HEK293 (cell line): Measurements from ENCODE around the gene TP73.
A peak's percentile ranks its signal among the peaks of the same experiment; 100 is the strongest.

ENCODE experiments used
- CTCF ChIA-PET: fragments of 350-600 bp; formaldehyde crosslinking; extraction: SDS; loops from one replicate; lab custom pipeline; 2021; ENCODE audit warnings: antibody characterized with exemption; lab: Yijun Ruan, JAX
- POLR2A ChIA-PET: fragments of 300-600 bp; formaldehyde crosslinking; extraction: SDS; loops from one replicate; lab custom pipeline; 2020; ENCODE audit warnings: antibody characterized with exemption, inconsistent platforms; lab: Yijun Ruan, JAX
- H3K27ac ChIP-seq: fragments of 200-500 bp; sonication (Bioruptor generic); 2 replicates; pipeline ENCODE4 v1.5.1; 2014; ENCODE audit warnings: low read depth, low read length, control low read depth, inconsistent platforms; ENCODE audit errors: extremely low read depth
- H3K36me3 ChIP-seq, 2 experiments: fragments of 200-500 bp in 1 of 2; sonication (Bioruptor generic) in 1 of 2; 1 replicate in 1 of 2; 2 replicates in 1 of 2; pipeline ENCODE4 v1.5.1; 2014 to 2017; ENCODE audit warnings: inconsistent platforms in 2 of 2, low read length in 2 of 2; ENCODE audit not compliant: control insufficient read depth in 2 of 2, insufficient read depth in 1 of 2
- H3K4me1 ChIP-seq: fragments of 200-500 bp; sonication (Bioruptor generic); 2 replicates; pipeline ENCODE4 v1.5.1; 2014; ENCODE audit warnings: mild to moderate bottlenecking, low read length, inconsistent platforms; ENCODE audit not compliant: control insufficient read depth, insufficient read depth
- H3K4me3 ChIP-seq: 2 replicates; pipeline ENCODE4 v1.5.1; 2011; ENCODE audit warnings: low read depth, mild to moderate bottlenecking, control low read depth, low read length, moderate library complexity
- H3K9me3 ChIP-seq: fragments of 200-500 bp; sonication (Bioruptor generic); 2 replicates; pipeline ENCODE4 v1.5.1; 2014; ENCODE audit warnings: low read depth, low read length, inconsistent platforms; ENCODE audit not compliant: control insufficient read depth, insufficient read depth
- BCL11A ChIP-seq: fragments of 450-650 bp; formaldehyde crosslinking; IDR thresholded peaks from 2 replicates; pipeline ENCODE4 v1.5.1; 2016; ENCODE audit warnings: low read depth, missing biosample characterization, missing genetic modification characterization
- GLIS1 ChIP-seq: fragments of 450-650 bp; formaldehyde crosslinking; IDR thresholded peaks from 2 replicates; pipeline ENCODE4 v1.5.1; 2016; ENCODE audit warnings: missing biosample characterization, missing genetic modification characterization
- KLF1 ChIP-seq: fragments of 450-650 bp; formaldehyde crosslinking; IDR thresholded peaks from 2 replicates; pipeline ENCODE4 v1.5.1; 2016; ENCODE audit warnings: missing biosample characterization, missing genetic modification characterization
- OSR2 ChIP-seq: fragments of 450-650 bp; formaldehyde crosslinking; IDR thresholded peaks from 2 replicates; pipeline ENCODE4 v1.5.1; 2016; ENCODE audit warnings: missing biosample characterization, missing genetic modification characterization
- SCRT1 ChIP-seq: fragments of 450-650 bp; formaldehyde crosslinking; IDR thresholded peaks from 2 replicates; pipeline ENCODE4 v1.5.1; 2016; ENCODE audit warnings: missing biosample characterization, missing genetic modification characterization, borderline replicate concordance
- SCRT2 ChIP-seq: fragments of 450-650 bp; formaldehyde crosslinking; IDR thresholded peaks from 2 replicates; pipeline ENCODE4 v1.5.1; 2016; ENCODE audit warnings: missing biosample characterization, missing genetic modification characterization
- ZBTB1 ChIP-seq: fragments of 450-650 bp; formaldehyde crosslinking; IDR thresholded peaks from 2 replicates; pipeline ENCODE4 v1.5.1; 2016; ENCODE audit warnings: missing biosample characterization, missing genetic modification characterization
- ZBTB20 ChIP-seq: fragments of 450-650 bp; formaldehyde crosslinking; IDR thresholded peaks from 2 replicates; pipeline ENCODE4 v1.5.1; 2016; ENCODE audit warnings: missing biosample characterization, missing genetic modification characterization
- ZBTB8A ChIP-seq: fragments of 450-650 bp; formaldehyde crosslinking; IDR thresholded peaks from 2 replicates; pipeline ENCODE4 v1.5.1; 2016; ENCODE audit warnings: missing biosample characterization, missing genetic modification characterization
- ZIC2 ChIP-seq: fragments of 450-650 bp; formaldehyde crosslinking; IDR thresholded peaks from 2 replicates; pipeline ENCODE4 v1.5.1; 2016; ENCODE audit warnings: missing biosample characterization, missing genetic modification characterization
- ZNF10 ChIP-seq: fragments of 450-650 bp; formaldehyde crosslinking; IDR thresholded peaks from 2 replicates; pipeline ENCODE4 v1.5.1; 2017; ENCODE audit warnings: missing biosample characterization, missing genetic modification characterization
- ZNF341 ChIP-seq: fragments of 450-650 bp; formaldehyde crosslinking; IDR thresholded peaks from 2 replicates; pipeline ENCODE4; 2016; ENCODE audit warnings: low read depth, missing biosample characterization, missing genetic modification characterization
- ZNF423 ChIP-seq: fragments of 450-650 bp; formaldehyde crosslinking; IDR thresholded peaks from 2 replicates; pipeline ENCODE4 v1.5.1; 2016; ENCODE audit warnings: missing biosample characterization, missing genetic modification characterization
- TF ChIP-seq, protein P1 (sequence below): fragments of 450-650 bp; formaldehyde crosslinking; IDR thresholded peaks from 2 replicates; pipeline ENCODE4 v1.5.1; 2016; ENCODE audit warnings: missing biosample characterization, missing genetic modification characterization
- TF ChIP-seq, protein P2 (sequence below): fragments of 450-650 bp; formaldehyde crosslinking; IDR thresholded peaks from 2 replicates; pipeline ENCODE4 v1.5.1; 2017; ENCODE audit warnings: missing biosample characterization, missing genetic modification characterization
- TF ChIP-seq, protein P3 (sequence below): fragments of 450-650 bp; formaldehyde crosslinking; IDR thresholded peaks from 2 replicates; pipeline ENCODE4 v1.5.1; 2016; ENCODE audit warnings: missing biosample characterization, missing genetic modification characterization
- TF ChIP-seq, protein P4 (sequence below): fragments of 450-650 bp; formaldehyde crosslinking; conservative IDR thresholded peaks from 2 replicates; pipeline ENCODE4 v1.5.1; 2016; ENCODE audit warnings: low read depth, missing biosample characterization, missing genetic modification characterization
- TF ChIP-seq, protein P5 (sequence below): fragments of 450-650 bp; formaldehyde crosslinking; IDR thresholded peaks from 2 replicates; pipeline ENCODE4 v1.5.1; 2016; ENCODE audit warnings: missing biosample characterization, missing genetic modification characterization

TP73 gene

DNA sequence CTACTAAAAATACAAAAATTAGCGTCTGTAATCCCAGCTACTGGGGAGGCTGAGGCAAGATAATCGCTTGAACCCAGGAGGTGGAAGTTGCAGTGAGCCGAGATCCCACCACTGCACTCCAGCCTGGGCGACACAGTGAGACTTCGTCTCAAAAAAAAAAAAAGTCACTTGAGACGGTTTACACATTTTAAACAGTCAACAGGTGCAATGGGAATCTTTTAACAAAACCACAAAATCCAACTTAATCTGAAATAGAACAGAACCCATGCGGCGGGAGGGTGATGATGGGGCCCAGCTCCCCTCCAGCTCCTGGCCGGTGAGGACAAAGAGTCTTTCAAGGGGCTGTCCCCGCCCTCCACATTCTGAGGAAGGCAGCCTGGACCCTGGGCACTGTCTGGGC lies 48.3 kb downstream of the TP73 start:
- 0 out of 2 replicates have a peak, but pooled peaks cover 2% of the 10 kb centered on the region for H3K4me1 ChIP-seq
- ChIA-PET CTCF (no interaction called here), POLR2A (no interaction called here)
- TF ChIP-seq BCL11A (tag by site-specific recombination), result no peak
- TF ChIP-seq SCRT1 (tag by site-specific recombination), result peak; percentile 82; the same call in 1 of the 2 replicates
- TF ChIP-seq SCRT2 (tag by site-specific recombination), result peak; percentile 88
- no peak overlapping the region for H3K27ac ChIP-seq
- H3K9me3 ChIP-seq, result no peaks in the 10 kb centered on the region
- H3K4me3 ChIP-seq, result no peak overlapping the region
- H3K36me3 ChIP-seq, result peaks cover 0 to 8% of the 10 kb centered on the region in 2 experiments; a peak in 1 of 3 replicates

DNA sequence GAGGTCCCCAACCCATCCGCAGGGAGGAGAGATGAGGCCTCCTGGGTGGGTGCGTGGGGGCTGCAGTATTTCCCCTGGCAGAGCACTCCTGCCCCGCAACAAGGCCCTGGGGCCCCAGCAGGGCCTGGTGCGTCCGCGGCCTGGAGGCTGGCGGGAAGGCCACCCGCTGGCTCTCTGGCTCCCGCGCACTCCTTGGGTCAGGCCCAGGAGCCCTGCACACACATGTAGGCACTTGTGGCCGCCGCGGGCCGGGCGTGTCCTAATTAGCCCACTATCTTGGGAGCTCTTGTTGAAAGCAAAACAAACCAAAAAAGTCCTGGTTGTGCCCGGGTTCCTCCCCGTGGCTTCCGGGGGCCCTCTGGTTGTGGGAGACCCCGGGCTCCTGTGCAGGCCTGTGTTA lies 50.2 kb downstream of the TP73 start:
- Histone ChIP-seq H3K9me3 (no peaks in the 10 kb centered on the region), H3K36me3 (peaks cover 0 to 13% of the 10 kb centered on the region in 2 experiments; a peak in 1 of 3 replicates), H3K4me3 (no peak overlapping the region), H3K27ac (peak overlapping the region; percentile 37; the same call in 1 of the 2 replicates), H3K4me1 (0 out of 2 replicates have a peak, but pooled peaks cover 2% of the 10 kb centered on the region)
- TF ChIP-seq, protein P1, sequence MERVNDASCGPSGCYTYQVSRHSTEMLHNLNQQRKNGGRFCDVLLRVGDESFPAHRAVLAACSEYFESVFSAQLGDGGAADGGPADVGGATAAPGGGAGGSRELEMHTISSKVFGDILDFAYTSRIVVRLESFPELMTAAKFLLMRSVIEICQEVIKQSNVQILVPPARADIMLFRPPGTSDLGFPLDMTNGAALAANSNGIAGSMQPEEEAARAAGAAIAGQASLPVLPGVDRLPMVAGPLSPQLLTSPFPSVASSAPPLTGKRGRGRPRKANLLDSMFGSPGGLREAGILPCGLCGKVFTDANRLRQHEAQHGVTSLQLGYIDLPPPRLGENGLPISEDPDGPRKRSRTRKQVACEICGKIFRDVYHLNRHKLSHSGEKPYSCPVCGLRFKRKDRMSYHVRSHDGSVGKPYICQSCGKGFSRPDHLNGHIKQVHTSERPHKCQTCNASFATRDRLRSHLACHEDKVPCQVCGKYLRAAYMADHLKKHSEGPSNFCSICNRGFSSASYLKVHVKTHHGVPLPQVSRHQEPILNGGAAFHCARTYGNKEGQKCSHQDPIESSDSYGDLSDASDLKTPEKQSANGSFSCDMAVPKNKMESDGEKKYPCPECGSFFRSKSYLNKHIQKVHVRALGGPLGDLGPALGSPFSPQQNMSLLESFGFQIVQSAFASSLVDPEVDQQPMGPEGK (tag by site-specific recombination), result 0 out of 2 replicates have a peak, but pooled peaks have one; percentile 34
- TF ChIP-seq ZIC2 (tag by site-specific recombination), result peak; percentile 88
- no peak for TF ChIP-seq ZNF341 (tag by site-specific recombination)
- TF ChIP-seq, protein P2, sequence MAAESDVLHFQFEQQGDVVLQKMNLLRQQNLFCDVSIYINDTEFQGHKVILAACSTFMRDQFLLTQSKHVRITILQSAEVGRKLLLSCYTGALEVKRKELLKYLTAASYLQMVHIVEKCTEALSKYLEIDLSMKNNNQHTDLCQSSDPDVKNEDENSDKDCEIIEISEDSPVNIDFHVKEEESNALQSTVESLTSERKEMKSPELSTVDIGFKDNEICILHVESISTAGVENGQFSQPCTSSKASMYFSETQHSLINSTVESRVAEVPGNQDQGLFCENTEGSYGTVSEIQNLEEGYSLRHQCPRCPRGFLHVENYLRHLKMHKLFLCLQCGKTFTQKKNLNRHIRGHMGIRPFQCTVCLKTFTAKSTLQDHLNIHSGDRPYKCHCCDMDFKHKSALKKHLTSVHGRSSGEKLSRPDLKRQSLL (tag by site-specific recombination), result peak; percentile 79; the same call in 1 of the 2 replicates
- TF ChIP-seq, protein P3, sequence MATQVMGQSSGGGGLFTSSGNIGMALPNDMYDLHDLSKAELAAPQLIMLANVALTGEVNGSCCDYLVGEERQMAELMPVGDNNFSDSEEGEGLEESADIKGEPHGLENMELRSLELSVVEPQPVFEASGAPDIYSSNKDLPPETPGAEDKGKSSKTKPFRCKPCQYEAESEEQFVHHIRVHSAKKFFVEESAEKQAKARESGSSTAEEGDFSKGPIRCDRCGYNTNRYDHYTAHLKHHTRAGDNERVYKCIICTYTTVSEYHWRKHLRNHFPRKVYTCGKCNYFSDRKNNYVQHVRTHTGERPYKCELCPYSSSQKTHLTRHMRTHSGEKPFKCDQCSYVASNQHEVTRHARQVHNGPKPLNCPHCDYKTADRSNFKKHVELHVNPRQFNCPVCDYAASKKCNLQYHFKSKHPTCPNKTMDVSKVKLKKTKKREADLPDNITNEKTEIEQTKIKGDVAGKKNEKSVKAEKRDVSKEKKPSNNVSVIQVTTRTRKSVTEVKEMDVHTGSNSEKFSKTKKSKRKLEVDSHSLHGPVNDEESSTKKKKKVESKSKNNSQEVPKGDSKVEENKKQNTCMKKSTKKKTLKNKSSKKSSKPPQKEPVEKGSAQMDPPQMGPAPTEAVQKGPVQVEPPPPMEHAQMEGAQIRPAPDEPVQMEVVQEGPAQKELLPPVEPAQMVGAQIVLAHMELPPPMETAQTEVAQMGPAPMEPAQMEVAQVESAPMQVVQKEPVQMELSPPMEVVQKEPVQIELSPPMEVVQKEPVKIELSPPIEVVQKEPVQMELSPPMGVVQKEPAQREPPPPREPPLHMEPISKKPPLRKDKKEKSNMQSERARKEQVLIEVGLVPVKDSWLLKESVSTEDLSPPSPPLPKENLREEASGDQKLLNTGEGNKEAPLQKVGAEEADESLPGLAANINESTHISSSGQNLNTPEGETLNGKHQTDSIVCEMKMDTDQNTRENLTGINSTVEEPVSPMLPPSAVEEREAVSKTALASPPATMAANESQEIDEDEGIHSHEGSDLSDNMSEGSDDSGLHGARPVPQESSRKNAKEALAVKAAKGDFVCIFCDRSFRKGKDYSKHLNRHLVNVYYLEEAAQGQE (tag by site-specific recombination), result no peak
- no peak for TF ChIP-seq ZNF10
- TF ChIP-seq, protein P4, sequence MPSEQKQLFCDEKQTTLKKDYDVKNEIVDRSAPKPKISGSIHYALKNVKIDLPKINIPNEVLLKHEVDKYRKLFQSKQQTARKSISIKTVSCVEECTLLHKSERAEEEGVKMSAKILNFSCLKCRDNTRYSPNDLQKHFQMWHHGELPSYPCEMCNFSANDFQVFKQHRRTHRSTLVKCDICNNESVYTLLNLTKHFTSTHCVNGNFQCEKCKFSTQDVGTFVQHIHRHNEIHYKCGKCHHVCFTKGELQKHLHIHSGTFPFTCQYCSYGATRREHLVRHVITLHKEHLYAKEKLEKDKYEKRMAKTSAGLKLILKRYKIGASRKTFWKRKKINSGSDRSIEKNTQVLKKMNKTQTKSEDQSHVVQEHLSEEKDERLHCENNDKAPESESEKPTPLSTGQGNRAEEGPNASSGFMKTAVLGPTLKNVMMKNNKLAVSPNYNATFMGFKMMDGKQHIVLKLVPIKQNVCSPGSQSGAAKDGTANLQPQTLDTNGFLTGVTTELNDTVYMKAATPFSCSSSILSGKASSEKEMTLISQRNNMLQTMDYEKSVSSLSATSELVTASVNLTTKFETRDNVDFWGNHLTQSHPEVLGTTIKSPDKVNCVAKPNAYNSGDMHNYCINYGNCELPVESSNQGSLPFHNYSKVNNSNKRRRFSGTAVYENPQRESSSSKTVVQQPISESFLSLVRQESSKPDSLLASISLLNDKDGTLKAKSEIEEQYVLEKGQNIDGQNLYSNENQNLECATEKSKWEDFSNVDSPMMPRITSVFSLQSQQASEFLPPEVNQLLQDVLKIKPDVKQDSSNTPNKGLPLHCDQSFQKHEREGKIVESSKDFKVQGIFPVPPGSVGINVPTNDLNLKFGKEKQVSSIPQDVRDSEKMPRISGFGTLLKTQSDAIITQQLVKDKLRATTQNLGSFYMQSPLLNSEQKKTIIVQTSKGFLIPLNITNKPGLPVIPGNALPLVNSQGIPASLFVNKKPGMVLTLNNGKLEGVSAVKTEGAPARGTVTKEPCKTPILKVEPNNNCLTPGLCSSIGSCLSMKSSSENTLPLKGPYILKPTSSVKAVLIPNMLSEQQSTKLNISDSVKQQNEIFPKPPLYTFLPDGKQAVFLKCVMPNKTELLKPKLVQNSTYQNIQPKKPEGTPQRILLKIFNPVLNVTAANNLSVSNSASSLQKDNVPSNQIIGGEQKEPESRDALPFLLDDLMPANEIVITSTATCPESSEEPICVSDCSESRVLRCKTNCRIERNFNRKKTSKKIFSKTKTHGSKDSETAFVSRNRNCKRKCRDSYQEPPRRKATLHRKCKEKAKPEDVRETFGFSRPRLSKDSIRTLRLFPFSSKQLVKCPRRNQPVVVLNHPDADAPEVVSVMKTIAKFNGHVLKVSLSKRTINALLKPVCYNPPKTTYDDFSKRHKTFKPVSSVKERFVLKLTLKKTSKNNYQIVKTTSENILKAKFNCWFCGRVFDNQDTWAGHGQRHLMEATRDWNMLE (tag by site-specific recombination), result no peak
- TF ChIP-seq ZNF423, result 0 out of 2 replicates have a peak, but pooled peaks have one; percentile 35
- TF ChIP-seq, protein P5, sequence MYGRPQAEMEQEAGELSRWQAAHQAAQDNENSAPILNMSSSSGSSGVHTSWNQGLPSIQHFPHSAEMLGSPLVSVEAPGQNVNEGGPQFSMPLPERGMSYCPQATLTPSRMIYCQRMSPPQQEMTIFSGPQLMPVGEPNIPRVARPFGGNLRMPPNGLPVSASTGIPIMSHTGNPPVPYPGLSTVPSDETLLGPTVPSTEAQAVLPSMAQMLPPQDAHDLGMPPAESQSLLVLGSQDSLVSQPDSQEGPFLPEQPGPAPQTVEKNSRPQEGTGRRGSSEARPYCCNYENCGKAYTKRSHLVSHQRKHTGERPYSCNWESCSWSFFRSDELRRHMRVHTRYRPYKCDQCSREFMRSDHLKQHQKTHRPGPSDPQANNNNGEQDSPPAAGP, result peak; percentile 23; the same call in 1 of the 2 replicates
- TF ChIP-seq OSR2 (tag by site-specific recombination), result peak; percentile 79
- TF ChIP-seq SCRT2 (tag by site-specific recombination), result 0 out of 2 replicates have a peak, but pooled peaks have one; percentile 13
- peak; percentile 83 for TF ChIP-seq GLIS1 (tag by site-specific recombination)
- TF ChIP-seq ZBTB20, result peak; percentile 73
- TF ChIP-seq KLF1 (tag by site-specific recombination), result peak; percentile 32; the same call in 1 of the 2 replicates
- no peak for TF ChIP-seq ZBTB1 (tag by site-specific recombination)
- peak; percentile 82 for TF ChIP-seq ZBTB8A (tag by site-specific recombination)
- ChIA-PET CTCF (interaction anchor here (1.2 to 1.3 kb wide), 2 partner anchors 22 to 212 kb away, joined by 5 to 6 read pairs; no protein-coding TSS in a partner anchor), POLR2A (interaction anchor here (0.6 kb wide), 1 partner anchor 65 kb away, joined by 3 read pairs; no protein-coding TSS in a partner anchor)
